GM13976 (cell line): Measurements from ENCODE around the gene PEX26.

Experiments used
- DNase-seq: peaks from one replicate; pipeline ENCODE4 v3.0.0; 2012; ENCODE audit warnings: low spot score
- CTCF ChIP-seq: IDR thresholded peaks from 2 replicates; pipeline ENCODE4 v1.5.1; 2012; ENCODE audit warnings: borderline replicate concordance, mild to moderate bottlenecking; ENCODE audit not compliant: insufficient read depth; ENCODE audit errors: extremely low read depth, missing control alignments, control extremely low read depth
- in situ Hi-C: fragments of 300-500 bp; cut with MboI; formaldehyde crosslinking; loops from one replicate; pipeline ENCODE4 v1.12.0; 2022; ENCODE audit warnings: low sequenced_read_pairs, mixed read lengths, inconsistent platforms; ENCODE audit not compliant: unreplicated experiment

Gene PEX26

GRCh38 chr22:18056807-18057474 lies 20.8 kb upstream of the PEX26 start:
- DNase-seq: peak; percentile 63
- TF ChIP-seq CTCF: no peak
- in situ Hi-C loops: no loop called here

GRCh38 chr22:18057568-18058209 lies 20.1 kb upstream of the PEX26 start:
- no peak for TF ChIP-seq CTCF
- in situ Hi-C loops: no loop called here
- peak; percentile 77 for DNase-seq

DNA sequence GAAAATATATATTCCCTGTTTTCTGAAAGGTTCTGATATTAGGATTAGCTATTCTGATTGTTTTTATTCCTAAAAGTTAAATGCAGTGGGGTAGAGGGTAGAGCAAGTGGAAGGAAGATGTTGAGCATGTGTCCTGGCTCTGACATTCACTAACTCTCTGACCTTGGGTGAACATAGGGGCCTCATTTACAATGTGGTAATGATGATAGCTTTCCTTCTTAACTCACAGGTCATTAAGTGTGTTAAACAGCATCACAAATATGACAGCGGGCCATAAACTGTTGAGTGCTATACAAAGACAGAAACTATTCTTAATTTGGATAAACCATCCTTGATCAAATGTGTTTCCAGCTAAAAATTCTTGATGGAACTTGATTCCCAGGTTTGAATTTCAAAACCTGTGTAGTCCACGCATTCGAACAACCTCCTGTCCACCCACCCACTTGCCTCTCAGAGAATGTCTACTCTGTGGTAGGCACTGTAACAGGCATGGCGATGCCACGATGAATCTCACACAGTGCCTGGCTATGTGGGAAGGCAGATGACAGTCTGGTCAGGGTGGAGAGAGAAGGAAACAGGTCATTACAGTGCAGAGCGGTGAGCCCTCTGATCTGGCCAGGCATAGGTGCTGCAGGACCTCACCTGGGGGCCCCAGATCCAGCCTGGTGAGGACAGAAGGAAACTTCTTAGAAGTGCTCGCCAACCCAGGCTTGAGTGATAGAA lies 19.3 kb upstream of the PEX26 start:
- in situ Hi-C loops: no loop called here
- TF ChIP-seq CTCF: no peak
- DNase-seq: no peak

DNA sequence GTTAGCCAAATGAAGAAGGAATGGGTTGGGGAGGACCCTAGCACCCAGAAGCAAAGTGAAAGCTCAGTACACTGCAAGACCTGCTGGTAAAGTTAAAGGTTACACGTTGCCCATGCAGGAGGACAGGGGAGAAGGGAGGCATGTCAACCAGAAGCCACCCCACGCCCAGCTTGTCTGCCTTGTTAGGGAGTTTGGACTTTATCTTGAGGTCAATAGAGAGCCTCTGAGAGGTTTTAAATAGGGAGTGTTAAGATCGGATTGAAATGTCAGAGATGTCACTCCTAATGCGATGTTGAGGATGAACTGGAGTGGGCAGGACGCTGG lies 18.7 kb upstream of the PEX26 start:
- in situ Hi-C loops: no loop called here
- no peak for DNase-seq
- no peak for TF ChIP-seq CTCF

GRCh38 chr22:18059473-18059872 lies 18.3 kb upstream of the PEX26 start:
- no peak for DNase-seq
- TF ChIP-seq CTCF: no peak
- in situ Hi-C loops: no loop called here

GRCh38 chr22:18059991-18060390 lies 17.8 kb upstream of the PEX26 start:
- in situ Hi-C loops: no loop called here
- DNase-seq: no peak
- no peak for TF ChIP-seq CTCF
